CD4-positive, alpha-beta memory T cell (primary cell): Measurements from ENCODE around the gene ABL1. TPM values are rescaled to one million over a fixed set of nuclear protein-coding genes. Genes with fewer than 3 reads are reported as not detected.
"Not testable (repeated sequence)": the region's sequence is repeated elsewhere in the genome, so short reads cannot be mapped to it uniquely, and the experiment has no call there.

ENCODE experiments used
- CTCF ChIA-PET: fragments of 350-600 bp; sonication (Branson Sonifier 250); formaldehyde crosslinking; loops from one replicate; lab custom pipeline; 2021; ENCODE audit warnings: inconsistent platforms; ENCODE audit not compliant: partially characterized antibody; lab: Charles Lee
- POLR2A ChIA-PET: fragments of 350-600 bp; sonication (Branson Sonifier 250); formaldehyde crosslinking; loops from one replicate; lab custom pipeline; 2021; ENCODE audit not compliant: partially characterized antibody; lab: Charles Lee
- DNase-seq, 5 donors: peaks; one replicate each; pipeline versions ENCODE4 v3.0.0 to v3.0.0-alpha.2; 2020 to 2022; ENCODE audit warnings: mixed read lengths in 1 of 5
- H3K27ac ChIP-seq: one replicate; pipeline ENCODE4 v1.7.0; 2013; ENCODE audit warnings: low read depth, low read length
- H3K27me3 ChIP-seq: 2 replicates; pipeline ENCODE4 v1.7.0; 2013; ENCODE audit warnings: mild to moderate bottlenecking, low read length, moderate library complexity; ENCODE audit not compliant: insufficient read depth
- H3K36me3 ChIP-seq: 2 replicates; pipeline ENCODE4 v1.7.0; 2013; ENCODE audit warnings: mild to moderate bottlenecking, low read length, moderate library complexity; ENCODE audit not compliant: insufficient read depth
- H3K4me1 ChIP-seq: 2 replicates; pipeline ENCODE4 v1.7.0; 2013; ENCODE audit warnings: mild to moderate bottlenecking, low read length, moderate library complexity; ENCODE audit not compliant: insufficient read depth
- H3K4me3 ChIP-seq, 2 donors: one replicate each; pipeline ENCODE4 v1.7.0; 2013; ENCODE audit warnings: low read length in 2 of 2, mild to moderate bottlenecking in 1 of 2
- H3K9me3 ChIP-seq, 2 donors: one replicate each; pipeline ENCODE4 v1.7.0; 2013; ENCODE audit warnings: low read length in 2 of 2, control low read depth in 1 of 2; ENCODE audit not compliant: control insufficient read depth in 1 of 2
- H3K27ac Mint-ChIP-seq, 7 donors: one replicate each; pipeline ENCODE4 v1.8.0; 2020 to 2021; ENCODE audit warnings: mixed read lengths in 7 of 7, mild to moderate bottlenecking in 6 of 7, inconsistent platforms in 3 of 7, moderate library complexity in 3 of 7
- H3K27me3 Mint-ChIP-seq, 2 donors: one replicate each; pipeline ENCODE4 v1.8.0; 2020 to 2021; ENCODE audit warnings: mixed read lengths in 2 of 2
- H3K36me3 Mint-ChIP-seq, 2 donors: one replicate each; pipeline ENCODE4 v1.8.0; 2020 to 2021; ENCODE audit warnings: mixed read lengths in 2 of 2, inconsistent platforms in 1 of 2, mild to moderate bottlenecking in 1 of 2
- H3K4me1 Mint-ChIP-seq, 4 donors: one replicate each; pipeline ENCODE4 v1.8.0; 2020 to 2021; ENCODE audit warnings: mixed read lengths in 4 of 4, mild to moderate bottlenecking in 1 of 4
- H3K4me3 Mint-ChIP-seq, 8 donors: one replicate each; pipeline ENCODE4 v1.8.0; 2020 to 2021; ENCODE audit warnings: mixed read lengths in 8 of 8, mild to moderate bottlenecking in 7 of 8, moderate library complexity in 6 of 8, inconsistent platforms in 3 of 8
- H3K9me3 Mint-ChIP-seq, 8 donors: one replicate each; pipeline ENCODE4 v1.8.0; 2020 to 2021; ENCODE audit warnings: mixed read lengths in 8 of 8, mild to moderate bottlenecking in 5 of 8, inconsistent platforms in 3 of 8, moderate library complexity in 1 of 8
- intact Hi-C: fragments of 100-400 bp; cut with micrococcal nuclease; formaldehyde crosslinking; loops from one replicate; pipeline ENCODE4 v1.15.1; 2023
- polyA plus RNA-seq, 2 donors: library from polyadenylated mRNA; unstranded; fragments of 300-500 nt; fragmentation: Illumina TruSeq; gene quantifications; one replicate each; pipeline ENCODE4 v1.2.3, GENCODE V29; 2021
- total RNA-seq, 2 experiments: library from RNA; stranded (reverse); gene quantifications; one replicate each; pipeline ENCODE4 v1.2.3, GENCODE V29; 2021

Gene ABL1
- total and polyA plus RNA-seq, 4 experiments from 2014 or later: 3.2 to 34.4 (median 23.0) TPM

GRCh38 chr9:130910670-130911069 is 75.6 kb downstream of the ABL1 start:
- H3K27me3 ChIP-seq: peaks cover 10% of the 10 kb centered on the region
- POLR2A ChIA-PET, H3K36me3 ChIP-seq, intact Hi-C loops, H3K36me3 Mint-ChIP-seq, H3K27ac Mint-ChIP-seq, H3K9me3 Mint-ChIP-seq, H3K9me3 ChIP-seq, CTCF ChIA-PET, H3K4me1 Mint-ChIP-seq, H3K27ac ChIP-seq, H3K4me3 ChIP-seq, H3K4me3 Mint-ChIP-seq, H3K27me3 Mint-ChIP-seq, H3K4me1 ChIP-seq: not testable (repeated sequence)
- peak in 1 of 5 donors; percentile 14 for DNase-seq

GRCh38 chr9:130911254-130912049 is 76.4 kb downstream of the ABL1 start:
- no peak overlapping the region for H3K27ac Mint-ChIP-seq
- H3K4me3 ChIP-seq: no peak overlapping the region
- peaks cover 0 to 1% of the 10 kb centered on the region in 2 donors for H3K27me3 Mint-ChIP-seq
- no peaks in the 10 kb centered on the region for H3K9me3 ChIP-seq
- no peaks in the 10 kb centered on the region for H3K36me3 ChIP-seq
- H3K27ac ChIP-seq: no peak overlapping the region
- H3K4me3 Mint-ChIP-seq: no peak overlapping the region
- intact Hi-C loops: no loop called here
- H3K4me1 Mint-ChIP-seq: peaks cover 0 to 4% (median 0%) of the 10 kb centered on the region in 4 donors
- DNase-seq: peak in 1 of 5 donors; percentile 17
- H3K4me1 ChIP-seq: no peaks in the 10 kb centered on the region
- H3K27me3 ChIP-seq: peaks cover 10% of the 10 kb centered on the region
- no peaks in the 10 kb centered on the region for H3K36me3 Mint-ChIP-seq
- no peaks in the 10 kb centered on the region for H3K9me3 Mint-ChIP-seq
- POLR2A ChIA-PET: no interaction called here
- CTCF ChIA-PET: no interaction called here

- peak in 1 of 5 donors; percentile 9 for DNase-seq
- Histone ChIP-seq H3K4me1 (no peaks in the 10 kb centered on the region), H3K27me3 (peaks cover 10% of the 10 kb centered on the region), H3K4me3 (no peak overlapping the region), H3K27ac (no peak overlapping the region), H3K9me3 (no peaks in the 10 kb centered on the region), H3K36me3 (no peaks in the 10 kb centered on the region)
- ChIA-PET CTCF (no interaction called here), POLR2A (no interaction called here)
- no peak overlapping the region for H3K27ac Mint-ChIP-seq
- no peaks in the 10 kb centered on the region for H3K9me3 Mint-ChIP-seq
- H3K36me3 Mint-ChIP-seq: no peaks in the 10 kb centered on the region
- H3K4me1 Mint-ChIP-seq: peaks cover 0 to 4% (median 0%) of the 10 kb centered on the region in 4 donors
- intact Hi-C loops: no loop called here
- H3K27me3 Mint-ChIP-seq: no peaks in the 10 kb centered on the region
- no peak overlapping the region for H3K4me3 Mint-ChIP-seq
Measured at GRCh38 chr9:130912932-130913598, 78.0 kb downstream of the ABL1 start.

- ChIA-PET POLR2A (no interaction called here), CTCF (no interaction called here)
- peaks cover 0 to 4% (median 0%) of the 10 kb centered on the region in 4 donors for H3K4me1 Mint-ChIP-seq
- H3K27me3 Mint-ChIP-seq: no peaks in the 10 kb centered on the region
- Histone ChIP-seq H3K27ac (no peak overlapping the region), H3K9me3 (no peaks in the 10 kb centered on the region), H3K36me3 (no peaks in the 10 kb centered on the region), H3K4me1 (no peaks in the 10 kb centered on the region), H3K4me3 (no peak overlapping the region), H3K27me3 (peaks cover 10% of the 10 kb centered on the region)
- no peak overlapping the region for H3K4me3 Mint-ChIP-seq
- no peak overlapping the region for H3K27ac Mint-ChIP-seq
- no peaks in the 10 kb centered on the region for H3K9me3 Mint-ChIP-seq
- no peaks in the 10 kb centered on the region for H3K36me3 Mint-ChIP-seq
- peak in 1 of 5 donors; percentile 16 for DNase-seq
- intact Hi-C loops: no loop called here
Measured at GRCh38 chr9:130913599-130914416, 78.8 kb downstream of the ABL1 start.

GRCh38 chr9:130914417-130915095 is 79.5 kb downstream of the ABL1 start:
- POLR2A ChIA-PET: no interaction called here
- Histone ChIP-seq H3K4me3 (no peak overlapping the region), H3K27me3 (peaks cover 10% of the 10 kb centered on the region), H3K27ac (no peak overlapping the region), H3K9me3 (no peaks in the 10 kb centered on the region), H3K36me3 (no peaks in the 10 kb centered on the region), H3K4me1 (no peaks in the 10 kb centered on the region)
- Mint-ChIP-seq H3K27ac (no peak overlapping the region), H3K4me1 (peaks cover 0 to 4% (median 0%) of the 10 kb centered on the region in 4 donors), H3K4me3 (no peak overlapping the region), H3K27me3 (no peaks in the 10 kb centered on the region), H3K9me3 (no peaks in the 10 kb centered on the region), H3K36me3 (no peaks in the 10 kb centered on the region)
- CTCF ChIA-PET: interaction anchor here (0.6 to 0.7 kb wide), 2 partner anchors 49 to 185 kb away, joined by 3 read pairs; no protein-coding TSS in a partner anchor
- no peak for DNase-seq
- intact Hi-C loops: no loop called here

GRCh38 chr9:130915096-130915447 is 80.0 kb downstream of the ABL1 start:
- ChIA-PET POLR2A (no interaction called here), CTCF (interaction anchor here (0.7 kb wide), 1 partner anchor 49 kb away, joined by 3 read pairs; no protein-coding TSS in a partner anchor)
- peaks cover 10% of the 10 kb centered on the region for H3K27me3 ChIP-seq
- H3K4me1 Mint-ChIP-seq: peaks cover 0 to 4% (median 0%) of the 10 kb centered on the region in 4 donors
- no peak overlapping the region for H3K27ac Mint-ChIP-seq
- no peaks in the 10 kb centered on the region for H3K9me3 ChIP-seq
- no peak overlapping the region for H3K4me3 ChIP-seq
- DNase-seq: peak in 1 of 5 donors; percentile 29
- no peaks in the 10 kb centered on the region for H3K9me3 Mint-ChIP-seq
- no peaks in the 10 kb centered on the region for H3K27me3 Mint-ChIP-seq
- H3K4me3 Mint-ChIP-seq: no peak overlapping the region
- no peaks in the 10 kb centered on the region for H3K36me3 Mint-ChIP-seq
- no peaks in the 10 kb centered on the region for H3K4me1 ChIP-seq
- H3K27ac ChIP-seq: no peak overlapping the region
- H3K36me3 ChIP-seq: no peaks in the 10 kb centered on the region
- intact Hi-C loops: no loop called here
